GM19351 (cell line): ENCODE results near the gene AGRN.
A peak's percentile ranks its signal among the peaks of the same experiment; 100 is the strongest.

ENCODE experiments used
- ATAC-seq: cut with Tn5 transposase; IDR thresholded peaks from one replicate; pipeline ENCODE4 v1.9.1; 2021; ENCODE audit warnings: mild to moderate bottlenecking, moderate library complexity; ENCODE audit not compliant: unreplicated experiment

Gene AGRN

DNA sequence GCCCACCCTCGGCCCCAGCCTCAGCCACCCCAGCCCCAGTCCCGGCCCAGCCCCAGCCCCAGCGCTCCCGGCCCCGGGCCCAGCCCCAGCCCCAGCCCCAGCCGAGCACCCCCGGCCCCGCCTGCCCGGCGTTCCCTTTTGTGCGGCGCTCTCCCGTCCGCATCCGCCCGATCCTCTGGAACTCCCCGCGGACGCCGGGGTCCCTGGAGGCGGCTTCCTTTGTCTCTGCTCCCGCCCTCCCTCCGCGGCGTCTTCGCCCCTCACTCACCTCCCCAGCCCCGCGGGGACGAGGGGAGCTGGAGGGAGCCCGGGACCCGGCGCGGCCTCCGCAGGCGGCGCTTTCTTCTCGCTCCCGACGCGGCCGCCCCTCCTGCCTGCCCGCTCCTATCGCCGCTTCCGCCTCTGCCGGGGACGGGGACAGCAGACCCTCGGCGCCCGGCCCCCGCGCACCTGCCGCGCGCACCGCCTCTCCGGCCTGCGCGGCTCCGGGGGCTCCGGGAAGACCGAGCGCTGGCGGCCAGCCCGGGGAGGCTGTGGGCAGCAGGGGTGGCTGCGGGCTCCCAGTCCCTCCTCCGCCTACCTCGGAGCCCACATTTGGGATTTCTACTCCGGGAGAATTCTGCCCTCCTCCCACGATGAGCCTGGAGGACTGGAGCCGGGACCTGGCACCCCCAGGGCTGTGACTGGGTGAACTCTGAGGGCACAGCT is 14.0 kb downstream of the AGRN start:
- no peak for ATAC-seq

DNA sequence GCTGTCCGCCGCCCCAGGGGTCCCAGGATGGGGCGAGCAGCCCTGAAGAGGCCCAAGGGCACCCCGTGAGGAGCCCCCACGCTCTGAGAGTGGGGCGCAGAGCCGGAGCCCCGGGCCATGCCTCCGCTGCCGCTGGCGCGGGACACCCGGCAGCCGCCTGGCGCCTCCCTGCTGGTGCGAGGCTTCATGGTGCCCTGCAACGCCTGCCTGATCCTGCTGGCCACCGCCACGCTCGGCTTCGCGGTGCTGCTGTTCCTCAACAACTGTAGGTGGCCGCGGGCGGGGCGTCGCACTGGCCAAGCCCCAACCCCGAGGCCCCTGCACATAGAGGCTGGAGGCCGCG is 14.5 kb downstream of the AGRN start:
- no peak for ATAC-seq

DNA sequence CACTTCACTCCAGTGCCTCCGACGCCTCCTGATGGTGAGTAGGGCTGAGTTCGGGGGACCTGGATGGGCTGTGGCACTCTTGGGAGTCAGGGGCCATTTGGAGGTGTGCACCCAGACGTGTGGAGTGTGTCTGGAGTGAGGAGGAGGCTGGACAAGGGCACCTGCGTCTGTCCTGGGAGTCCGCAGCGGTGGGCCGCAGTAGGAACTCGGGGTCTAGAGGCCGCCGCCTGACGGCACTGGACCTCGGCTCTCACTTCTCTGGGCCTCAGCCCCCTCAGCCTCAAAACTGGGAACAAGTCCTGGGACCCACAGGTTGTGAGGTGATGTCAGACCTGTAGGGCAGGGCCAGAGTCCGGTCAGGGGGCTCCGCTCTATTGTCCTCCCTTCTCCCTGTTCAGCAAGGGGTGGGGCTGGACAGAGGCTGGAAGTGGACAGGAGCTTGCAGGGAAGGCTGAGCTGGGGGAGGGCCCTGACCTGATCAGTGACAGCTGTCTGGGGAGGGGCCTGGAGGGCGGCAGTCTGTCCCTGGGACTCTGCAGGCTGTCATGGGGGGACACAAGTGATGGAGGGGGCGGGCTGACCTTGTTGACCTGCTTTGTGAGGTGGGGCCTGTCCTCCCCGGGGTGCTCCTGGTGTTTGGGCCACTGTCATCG is 15.5 kb downstream of the AGRN start:
- no peak for ATAC-seq

DNA sequence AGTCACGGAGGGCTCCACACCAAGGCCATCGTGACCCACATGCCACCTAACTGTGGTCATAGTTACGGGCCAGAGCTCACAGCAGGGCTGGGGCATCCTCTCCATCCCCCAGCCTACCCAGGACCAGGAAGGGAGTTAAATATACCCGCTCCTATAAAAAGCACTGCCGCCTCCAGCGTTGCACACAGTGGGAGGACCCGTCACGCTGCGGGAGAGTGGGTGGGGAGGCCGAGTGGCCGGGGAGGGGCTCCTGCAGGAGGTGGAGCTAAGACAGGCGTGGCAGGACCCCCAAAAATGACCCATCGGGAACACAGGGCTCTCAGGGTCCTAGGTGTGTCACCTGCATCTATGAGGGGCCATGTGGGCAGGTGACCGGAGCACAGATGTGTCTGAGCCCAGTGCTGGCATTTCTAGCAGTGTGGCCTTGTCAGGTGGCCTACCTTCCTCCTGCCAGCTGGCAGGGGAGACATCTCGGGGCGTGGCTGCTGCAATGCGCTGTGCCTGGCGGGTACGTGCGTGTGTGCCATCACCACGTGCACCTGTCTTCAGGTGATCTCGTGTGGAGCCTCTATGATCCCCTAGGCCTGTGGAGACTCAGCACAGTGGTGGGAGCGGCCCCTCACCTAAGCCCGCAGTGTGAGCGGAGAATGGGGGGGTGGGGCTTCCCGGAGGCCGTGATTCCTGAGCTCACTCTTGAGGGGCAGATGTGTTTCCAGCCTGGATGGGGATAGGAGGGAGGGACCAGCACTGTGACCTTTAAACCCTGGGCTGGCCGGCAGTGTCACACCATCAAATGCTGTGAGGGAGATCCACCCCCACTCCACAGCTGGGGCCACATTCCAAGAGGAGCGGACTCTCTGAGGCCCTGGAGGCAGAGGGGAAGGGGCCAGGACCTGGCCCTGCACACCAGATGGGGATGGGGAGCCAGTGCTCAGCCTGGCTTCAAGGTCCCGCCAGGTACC is 17.7 kb downstream of the AGRN start:
- ATAC-seq: no peak

DNA sequence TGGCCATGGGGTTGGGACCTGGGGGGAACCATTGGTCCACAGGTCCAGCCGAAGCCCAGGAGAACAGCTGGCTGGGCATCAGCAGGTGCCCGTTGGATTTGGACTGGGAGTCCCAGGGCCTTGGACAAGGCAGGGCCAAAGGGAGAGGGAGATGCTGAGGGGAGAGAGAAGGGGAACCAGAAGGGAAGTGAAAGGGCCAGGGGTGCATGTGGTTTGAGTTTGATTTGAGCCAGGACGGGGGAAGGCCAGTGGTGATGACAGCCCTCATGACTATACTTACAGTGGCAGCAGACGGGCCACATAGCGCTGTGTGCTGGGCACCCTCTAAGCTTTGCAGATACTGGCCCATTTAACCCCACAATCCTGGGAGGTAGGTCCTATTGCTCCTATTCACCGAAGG is 18.8 kb downstream of the AGRN start:
- ATAC-seq: peak; percentile 65

DNA sequence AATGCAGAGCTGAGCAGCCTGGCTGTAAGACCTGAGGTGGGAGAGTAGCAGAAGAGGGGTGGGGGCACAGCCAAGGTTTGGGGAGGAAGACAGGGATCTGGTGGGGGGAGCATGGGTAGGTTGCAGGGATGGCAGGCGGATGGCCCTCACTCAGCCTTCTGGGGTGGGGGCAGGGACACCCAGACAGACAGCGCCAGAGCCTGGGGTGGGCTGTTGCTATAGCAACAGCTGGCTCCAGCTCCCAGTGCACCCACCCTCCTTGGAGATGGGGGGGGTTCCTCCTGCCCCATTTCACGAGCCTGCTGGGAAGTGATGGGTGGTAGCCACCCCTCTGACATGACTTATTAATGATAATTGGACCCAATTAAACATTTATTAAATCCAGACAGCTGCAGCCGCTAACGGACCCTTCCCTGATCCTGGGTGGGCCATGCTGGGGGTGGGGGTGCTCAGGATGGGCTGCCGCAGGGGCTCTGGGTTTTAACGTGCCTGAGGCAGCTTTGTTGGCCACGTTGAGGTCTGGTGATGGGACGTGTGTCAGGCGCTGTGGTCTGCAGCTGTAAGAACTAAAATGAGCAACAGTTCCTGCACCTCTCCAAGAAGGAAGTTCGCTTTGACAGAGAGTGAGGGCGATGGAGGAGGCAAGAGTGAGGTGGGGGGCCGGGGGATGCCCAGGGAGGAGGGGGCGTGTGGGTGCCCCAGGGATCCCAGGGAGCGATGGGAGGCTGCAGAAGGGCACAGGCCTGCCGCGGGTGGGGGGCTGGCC is 19.4 kb downstream of the AGRN start:
- peak; percentile 1 for ATAC-seq

DNA sequence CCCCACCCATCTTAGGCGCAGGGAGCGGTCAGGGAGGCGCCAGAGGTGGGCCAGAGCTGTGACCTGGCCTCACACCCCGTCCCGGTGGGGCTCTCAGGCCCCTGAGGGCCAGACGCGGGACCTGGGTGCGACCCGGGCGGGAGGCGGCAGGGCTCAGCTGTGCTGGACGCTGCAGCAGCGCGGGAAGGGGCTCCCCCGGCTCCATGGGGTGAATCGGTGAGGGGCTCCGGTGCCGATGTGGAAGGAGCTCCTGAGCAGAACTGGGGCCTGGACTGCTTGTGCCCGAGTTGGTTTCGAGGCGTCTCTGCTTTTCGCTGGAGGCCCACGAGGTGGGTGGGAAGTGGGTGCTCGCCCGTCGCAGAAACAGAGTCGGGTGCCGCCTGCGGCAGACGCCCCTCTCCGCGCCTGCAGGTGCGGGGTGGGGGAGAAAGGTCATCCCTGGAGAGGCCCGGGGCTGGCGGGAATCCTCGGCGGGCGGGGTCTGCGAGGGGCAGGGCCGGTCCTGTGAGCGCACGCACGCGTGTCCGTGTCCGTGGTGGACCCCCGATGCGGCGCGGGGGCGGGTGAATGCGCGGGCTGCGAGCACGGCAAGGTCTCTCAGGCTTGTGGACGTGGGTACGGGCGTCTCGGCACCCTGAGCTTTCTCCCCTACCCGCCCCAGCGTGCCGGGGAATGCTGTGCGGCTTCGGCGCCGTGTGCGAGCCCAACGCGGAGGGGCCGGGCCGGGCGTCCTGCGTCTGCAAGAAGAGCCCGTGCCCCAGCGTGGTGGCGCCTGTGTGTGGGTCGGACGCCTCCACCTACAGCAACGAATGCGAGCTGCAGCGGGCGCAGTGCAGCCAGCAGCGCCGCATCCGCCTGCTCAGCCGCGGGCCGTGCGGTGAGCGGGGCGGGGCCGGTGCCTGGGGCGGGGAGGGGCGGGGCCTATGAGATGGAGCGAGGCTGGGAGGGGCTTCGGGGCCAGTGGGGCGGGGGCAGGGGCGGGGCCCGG is 20.4 kb downstream of the AGRN start:
- no peak for ATAC-seq

DNA sequence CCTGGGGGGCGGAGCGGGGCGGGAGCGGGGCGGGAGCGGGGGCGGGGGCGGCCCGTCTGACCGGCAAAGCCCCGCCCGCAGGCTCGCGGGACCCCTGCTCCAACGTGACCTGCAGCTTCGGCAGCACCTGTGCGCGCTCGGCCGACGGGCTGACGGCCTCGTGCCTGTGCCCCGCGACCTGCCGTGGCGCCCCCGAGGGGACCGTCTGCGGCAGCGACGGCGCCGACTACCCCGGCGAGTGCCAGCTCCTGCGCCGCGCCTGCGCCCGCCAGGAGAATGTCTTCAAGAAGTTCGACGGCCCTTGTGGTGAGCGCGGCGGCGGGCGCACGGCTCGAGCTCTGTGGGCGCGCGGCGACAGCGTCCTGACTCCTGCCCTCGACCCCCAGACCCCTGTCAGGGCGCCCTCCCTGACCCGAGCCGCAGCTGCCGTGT is 21.2 kb downstream of the AGRN start:
- no peak for ATAC-seq

DNA sequence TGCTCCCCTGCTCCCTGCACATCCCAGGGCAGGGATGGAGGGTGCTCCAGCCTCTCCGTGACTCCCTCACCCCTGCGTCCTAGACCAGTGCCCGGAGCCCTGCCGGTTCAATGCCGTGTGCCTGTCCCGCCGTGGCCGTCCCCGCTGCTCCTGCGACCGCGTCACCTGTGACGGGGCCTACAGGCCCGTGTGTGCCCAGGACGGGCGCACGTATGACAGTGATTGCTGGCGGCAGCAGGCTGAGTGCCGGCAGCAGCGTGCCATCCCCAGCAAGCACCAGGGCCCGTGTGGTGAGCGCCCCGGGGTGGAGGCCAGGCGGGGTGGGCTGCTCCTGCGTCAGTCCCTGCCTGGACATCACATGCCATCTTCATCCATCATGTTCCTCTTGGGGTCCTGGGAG is 22.0 kb downstream of the AGRN start:
- ATAC-seq: no peak

DNA sequence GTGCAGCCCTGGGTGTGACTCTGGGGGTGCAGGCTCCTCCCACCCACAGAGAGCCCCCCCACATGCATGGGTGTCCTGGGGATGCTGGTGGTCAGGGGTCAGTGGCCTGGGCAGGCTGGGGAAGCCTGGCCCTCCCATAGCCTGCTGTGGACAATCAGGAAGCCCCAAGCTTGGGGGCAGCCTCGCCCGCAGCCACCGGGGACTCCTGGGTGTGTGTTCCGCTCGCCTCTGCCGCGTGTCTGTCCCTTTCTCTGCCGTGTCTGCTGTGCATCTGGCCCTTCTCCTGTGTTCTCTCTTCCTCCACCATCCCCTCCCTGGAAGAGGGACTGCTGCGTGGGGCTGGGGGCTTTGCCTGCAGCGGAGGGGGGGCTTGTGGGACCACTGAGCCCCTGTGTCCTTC is 22.9 kb downstream of the AGRN start:
- ATAC-seq: no peak

DNA sequence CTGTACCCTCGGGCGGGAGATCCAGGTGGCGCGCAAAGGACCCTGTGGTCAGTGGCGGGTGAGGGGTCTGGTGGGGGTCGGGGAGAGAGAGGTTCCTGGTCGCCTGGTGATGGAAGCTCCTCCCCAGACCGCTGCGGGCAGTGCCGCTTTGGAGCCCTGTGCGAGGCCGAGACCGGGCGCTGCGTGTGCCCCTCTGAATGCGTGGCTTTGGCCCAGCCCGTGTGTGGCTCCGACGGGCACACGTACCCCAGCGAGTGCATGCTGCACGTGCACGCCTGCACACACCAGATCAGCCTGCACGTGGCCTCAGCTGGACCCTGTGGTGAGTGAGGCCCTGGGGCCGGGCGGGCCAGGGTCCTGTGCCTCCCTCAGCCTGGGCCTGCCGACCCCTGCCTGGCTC is 23.5 kb downstream of the AGRN start:
- ATAC-seq: no peak

DNA sequence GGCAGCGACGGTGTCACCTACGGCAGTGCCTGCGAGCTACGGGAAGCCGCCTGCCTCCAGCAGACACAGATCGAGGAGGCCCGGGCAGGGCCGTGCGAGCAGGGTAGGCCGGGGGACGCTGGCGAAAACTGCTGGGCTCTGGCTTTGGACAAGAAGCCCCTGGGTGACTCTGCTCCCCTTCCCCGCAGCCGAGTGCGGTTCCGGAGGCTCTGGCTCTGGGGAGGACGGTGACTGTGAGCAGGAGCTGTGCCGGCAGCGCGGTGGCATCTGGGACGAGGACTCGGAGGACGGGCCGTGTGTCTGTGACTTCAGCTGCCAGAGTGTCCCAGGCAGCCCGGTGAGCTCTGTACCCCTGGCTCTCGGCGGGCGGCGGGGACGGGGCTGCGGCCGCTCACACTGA is 24.0 kb downstream of the AGRN start:
- no peak for ATAC-seq

DNA sequence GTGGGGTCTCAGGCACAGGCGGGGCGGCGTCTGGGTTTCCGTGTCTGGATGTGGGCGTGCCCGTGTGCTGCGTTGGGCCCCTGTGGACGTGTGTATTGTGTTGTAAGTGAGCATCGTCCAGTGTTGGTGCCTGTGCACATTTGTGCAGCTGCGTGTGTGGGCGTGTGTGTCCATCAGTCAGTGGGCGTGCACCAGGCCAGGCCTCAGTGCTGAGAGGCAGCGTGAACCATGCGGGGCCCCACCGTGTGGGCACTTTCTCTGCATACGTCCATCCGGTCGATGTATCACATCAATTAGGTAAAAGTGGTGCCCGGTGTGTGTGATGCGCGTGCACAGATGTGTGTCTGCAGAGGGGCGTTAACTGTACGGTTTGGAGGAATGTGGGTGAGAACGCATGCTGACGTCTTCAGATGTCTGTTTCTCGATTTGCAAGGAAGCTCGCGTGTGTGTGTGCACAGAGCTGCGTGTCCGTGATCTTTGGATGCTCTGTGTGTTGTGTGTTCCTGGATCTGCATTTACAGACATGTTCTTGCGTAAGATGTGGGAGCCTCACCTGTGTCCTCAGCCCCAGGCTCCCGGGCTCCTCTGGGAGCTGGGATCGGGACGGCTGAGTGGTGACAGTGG is 24.6 kb downstream of the AGRN start:
- ATAC-seq: no peak

DNA sequence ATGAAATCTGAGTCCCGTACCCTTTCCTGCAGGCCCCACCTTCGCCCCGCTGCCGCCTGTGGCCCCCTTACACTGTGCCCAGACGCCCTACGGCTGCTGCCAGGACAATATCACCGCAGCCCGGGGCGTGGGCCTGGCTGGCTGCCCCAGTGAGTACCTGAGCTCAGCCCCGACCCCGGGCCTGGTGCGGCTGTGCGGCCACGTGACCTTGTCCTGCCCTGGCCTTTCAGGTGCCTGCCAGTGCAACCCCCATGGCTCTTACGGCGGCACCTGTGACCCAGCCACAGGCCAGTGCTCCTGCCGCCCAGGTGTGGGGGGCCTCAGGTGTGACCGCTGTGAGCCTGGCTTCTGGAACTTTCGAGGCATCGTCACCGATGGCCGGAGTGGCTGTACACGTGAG is 25.2 kb downstream of the AGRN start:
- no peak for ATAC-seq

DNA sequence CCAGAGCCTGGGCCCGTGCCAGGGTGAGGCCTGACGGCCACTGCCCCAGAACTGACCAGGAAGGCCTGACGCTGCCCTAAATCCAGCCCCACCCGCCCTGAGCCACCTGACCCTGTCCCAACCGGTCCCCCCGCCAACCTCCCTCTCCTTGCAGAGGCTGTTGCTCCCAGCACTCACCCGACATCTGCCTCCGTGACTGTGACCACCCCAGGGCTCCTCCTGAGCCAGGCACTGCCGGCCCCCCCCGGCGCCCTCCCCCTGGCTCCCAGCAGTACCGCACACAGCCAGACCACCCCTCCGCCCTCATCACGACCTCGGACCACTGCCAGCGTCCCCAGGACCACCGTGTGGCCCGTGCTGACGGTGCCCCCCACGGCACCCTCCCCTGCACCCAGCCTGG is 26.3 kb downstream of the AGRN start:
- no peak for ATAC-seq

DNA sequence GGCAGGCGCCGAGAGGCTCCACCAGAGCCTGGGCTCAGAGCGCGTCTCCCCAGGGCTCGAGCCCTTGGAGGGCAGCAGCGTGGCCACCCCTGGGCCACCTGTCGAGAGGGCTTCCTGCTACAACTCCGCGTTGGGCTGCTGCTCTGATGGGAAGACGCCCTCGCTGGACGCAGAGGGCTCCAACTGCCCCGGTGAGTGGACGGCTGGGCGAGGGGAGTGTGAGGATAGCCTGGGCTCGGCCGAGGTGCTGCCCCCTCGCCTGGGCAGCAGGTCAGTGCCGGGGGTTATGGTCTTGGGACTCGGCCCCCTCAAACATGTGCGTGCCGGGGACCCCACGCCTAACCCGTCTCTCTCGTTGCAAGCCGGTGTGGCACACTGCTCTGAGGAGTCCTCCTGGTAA is 26.8 kb downstream of the AGRN start:
- no peak for ATAC-seq

DNA sequence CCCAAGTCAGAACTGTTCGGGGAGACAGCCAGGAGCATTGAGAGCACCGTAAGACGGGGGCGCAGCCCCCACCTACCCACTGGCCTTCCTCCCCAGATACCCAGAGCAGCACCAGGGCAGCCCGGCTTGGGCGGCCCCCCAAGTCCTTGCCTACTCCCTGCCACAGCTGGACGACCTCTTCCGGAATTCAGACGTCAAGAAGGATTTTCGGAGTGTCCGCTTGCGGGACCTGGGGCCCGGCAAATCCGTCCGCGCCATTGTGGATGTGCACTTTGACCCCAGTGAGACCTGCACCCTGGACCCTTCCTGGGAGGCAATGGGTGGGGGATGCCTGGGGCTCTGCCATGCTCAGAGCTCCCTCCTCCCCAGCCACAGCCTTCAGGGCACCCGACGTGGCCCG is 27.5 kb downstream of the AGRN start:
- no peak for ATAC-seq

DNA sequence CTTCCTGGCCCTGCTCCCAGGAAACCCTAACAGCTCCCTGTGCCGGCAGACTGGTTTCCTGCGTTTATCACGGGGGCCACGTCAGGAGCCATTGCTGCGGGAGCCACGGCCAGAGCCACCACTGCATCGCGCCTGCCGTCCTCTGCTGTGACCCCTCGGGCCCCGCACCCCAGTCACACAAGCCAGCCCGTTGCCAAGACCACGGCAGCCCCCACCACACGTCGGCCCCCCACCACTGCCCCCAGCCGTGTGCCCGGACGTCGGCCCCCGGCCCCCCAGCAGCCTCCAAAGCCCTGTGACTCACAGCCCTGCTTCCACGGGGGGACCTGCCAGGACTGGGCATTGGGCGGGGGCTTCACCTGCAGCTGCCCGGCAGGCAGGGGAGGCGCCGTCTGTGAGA is 28.0 kb downstream of the AGRN start:
- ATAC-seq: no peak

DNA sequence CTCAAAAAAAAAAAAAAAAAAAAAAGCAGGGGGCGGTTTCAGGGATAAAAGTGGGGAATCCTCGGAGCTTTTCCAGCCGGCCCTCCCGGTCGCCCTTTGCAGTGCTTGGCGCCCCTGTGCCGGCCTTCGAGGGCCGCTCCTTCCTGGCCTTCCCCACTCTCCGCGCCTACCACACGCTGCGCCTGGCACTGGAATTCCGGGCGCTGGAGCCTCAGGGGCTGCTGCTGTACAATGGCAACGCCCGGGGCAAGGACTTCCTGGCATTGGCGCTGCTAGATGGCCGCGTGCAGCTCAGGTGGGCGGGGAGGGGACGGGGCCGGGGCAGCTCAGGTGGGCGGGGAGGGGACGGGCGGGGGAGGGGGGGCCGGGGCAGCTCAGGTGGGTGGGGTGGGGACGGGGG is 28.8 kb downstream of the AGRN start:
- ATAC-seq: no peak
